SK-N-SH treated with all-trans-retinoic acid at 6 μM for 48 hours (cell line): ENCODE results near the gene CTNNA3.

ENCODE experiments used
- ATAC-seq: fragments of 200-7000 bp; cut with Tn5 transposase; 3 replicates; pipeline ENCODE4 v1.9.1; 2020; ENCODE audit warnings: mild to moderate bottlenecking, moderate library complexity
- ARNTL ChIP-seq: fragments of 450-650 bp; formaldehyde crosslinking; IDR thresholded peaks from 2 replicates; pipeline ENCODE4 v1.5.0; 2020; ENCODE audit warnings: low read depth, mild to moderate bottlenecking, moderate library complexity, borderline replicate concordance
- BACH2 ChIP-seq: fragments of 250-450 bp; sonication (Bioruptor Pico); IDR thresholded peaks from 2 replicates; pipeline ENCODE4 v1.9.0; 2021; ENCODE audit warnings: mild to moderate bottlenecking, borderline replicate concordance
- CSDC2 ChIP-seq: fragments of 250-450 bp; sonication (Bioruptor Pico); IDR thresholded peaks from 2 replicates; pipeline ENCODE4 v1.5.0; 2020; ENCODE audit warnings: mild to moderate bottlenecking, moderate library complexity
- ESRRG ChIP-seq: fragments of 250-450 bp; sonication (Bioruptor Pico); IDR thresholded peaks from 2 replicates; pipeline ENCODE4 v1.6.1; 2021; ENCODE audit warnings: mild to moderate bottlenecking
- GLIS3 ChIP-seq: fragments of 250-450 bp; sonication (Bioruptor Pico); IDR thresholded peaks from 2 replicates; pipeline ENCODE4 v1.5.0; 2020; ENCODE audit warnings: mild to moderate bottlenecking, moderate library complexity
- ISL1 ChIP-seq: fragments of 250-450 bp; sonication (Bioruptor Pico); IDR thresholded peaks from 2 replicates; pipeline ENCODE4 v2.1.2; 2022; ENCODE audit warnings: mild to moderate bottlenecking, moderate library complexity
- OSR1 ChIP-seq: fragments of 250-450 bp; sonication (Bioruptor Pico); IDR thresholded peaks from 2 replicates; pipeline ENCODE4 v1.8.0; 2022; ENCODE audit warnings: moderate library complexity, mild to moderate bottlenecking, inconsistent platforms
- PPARA ChIP-seq: fragments of 250-450 bp; sonication (Bioruptor Pico); IDR thresholded peaks from 2 replicates; pipeline ENCODE4 v1.5.0; 2020; ENCODE audit warnings: mild to moderate bottlenecking, borderline replicate concordance
- RARB ChIP-seq: fragments of 250-450 bp; sonication (Bioruptor Pico); IDR thresholded peaks from 2 replicates; pipeline ENCODE4 v1.8.0; 2021; ENCODE audit warnings: mild to moderate bottlenecking, moderate library complexity
- SNAI2 ChIP-seq: fragments of 250-450 bp; sonication (Bioruptor Pico); IDR thresholded peaks from 2 replicates; pipeline ENCODE4 v1.5.0; 2020; ENCODE audit warnings: mild to moderate bottlenecking, moderate library complexity
- TCF4 ChIP-seq: fragments of 250-450 bp; sonication (Bioruptor Pico); IDR thresholded peaks from 2 replicates; pipeline ENCODE4 v1.8.0; 2021; ENCODE audit warnings: mild to moderate bottlenecking, moderate library complexity, borderline replicate concordance
- TOX ChIP-seq: fragments of 250-450 bp; sonication (Bioruptor Pico); IDR thresholded peaks from 2 replicates; pipeline ENCODE4 v1.8.0; 2021; ENCODE audit warnings: mild to moderate bottlenecking, moderate library complexity, borderline replicate concordance
- ZC3H10 ChIP-seq: fragments of 250-450 bp; sonication (Bioruptor Pico); IDR thresholded peaks from 2 replicates; pipeline ENCODE4 v1.5.1; 2021; ENCODE audit warnings: mild to moderate bottlenecking, moderate library complexity
- ZFP30 ChIP-seq: fragments of 450-650 bp; formaldehyde crosslinking; IDR thresholded peaks from 2 replicates; pipeline ENCODE4 v1.5.0; 2022; ENCODE audit warnings: mild to moderate bottlenecking, moderate library complexity
- ZNF565 ChIP-seq: fragments of 450-650 bp; formaldehyde crosslinking; conservative IDR thresholded peaks from 2 replicates; pipeline ENCODE4 v1.5.0; 2020; ENCODE audit warnings: low read depth, mild to moderate bottlenecking, moderate library complexity
- ZNF70 ChIP-seq: fragments of 450-650 bp; formaldehyde crosslinking; IDR thresholded peaks from 2 replicates; pipeline ENCODE4 v1.5.0; 2020; ENCODE audit warnings: mild to moderate bottlenecking, moderate library complexity
- ZNF8 ChIP-seq: fragments of 450-650 bp; formaldehyde crosslinking; IDR thresholded peaks from 2 replicates; pipeline ENCODE4 v1.5.0; 2020; ENCODE audit warnings: mild to moderate bottlenecking, moderate library complexity
- TF ChIP-seq, protein P1 (sequence below): fragments of 250-450 bp; sonication (Bioruptor Pico); IDR thresholded peaks from 2 replicates; pipeline ENCODE4 v1.8.0; 2020; ENCODE audit warnings: mild to moderate bottlenecking, moderate library complexity, borderline replicate concordance
- TF ChIP-seq, protein P2 (sequence below): fragments of 250-450 bp; sonication (Bioruptor Pico); IDR thresholded peaks from 2 replicates; pipeline ENCODE4 v1.5.1; 2021; ENCODE audit warnings: mild to moderate bottlenecking, moderate library complexity
- TF ChIP-seq, protein P3 (sequence below): fragments of 250-450 bp; sonication (Bioruptor Pico); IDR thresholded peaks from 2 replicates; pipeline ENCODE4 v1.5.1; 2020; ENCODE audit warnings: low read depth, mild to moderate bottlenecking, moderate library complexity
- TF ChIP-seq, protein P4 (sequence below): fragments of 250-450 bp; sonication (Bioruptor Pico); IDR thresholded peaks from 2 replicates; pipeline ENCODE4 v1.8.0; 2021; ENCODE audit warnings: low read depth, mild to moderate bottlenecking, moderate library complexity, borderline replicate concordance

The CTNNA3 gene

DNA sequence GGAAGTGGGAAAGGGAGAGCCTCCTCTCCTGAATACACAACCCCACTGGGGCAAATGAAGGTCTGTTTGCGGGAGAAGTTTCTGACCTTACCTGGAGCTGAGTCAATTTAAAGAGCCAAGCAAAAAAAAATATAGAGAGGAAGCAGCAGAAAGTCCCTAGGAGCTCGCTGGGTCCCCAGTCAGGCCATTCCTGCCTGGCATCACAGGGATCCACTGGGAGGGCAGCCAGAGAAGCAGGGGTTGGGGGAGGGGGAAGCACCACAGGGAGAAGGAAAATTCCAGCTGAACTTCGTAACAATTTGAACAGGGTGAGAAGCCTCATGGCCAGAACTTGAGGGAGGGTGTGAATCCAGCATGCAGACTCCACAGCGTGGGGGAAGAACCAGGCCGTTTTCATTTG lies 471.4 kb downstream of the CTNNA3 start:
- TF ChIP-seq BACH2 (CRISPR knock-in tag) (no peak), ZC3H10 (no peak), RARB (CRISPR knock-in tag) (no peak), SNAI2 (CRISPR knock-in tag) (no peak), ESRRG (CRISPR knock-in tag) (no peak), CSDC2 (CRISPR knock-in tag) (no peak), ZNF565 (CRISPR knock-in tag) (no peak), ZFP30 (CRISPR knock-in tag) (no peak), GLIS3 (CRISPR knock-in tag) (no peak), ZNF8 (no peak), ZNF70 (CRISPR knock-in tag) (no peak), ARNTL (CRISPR knock-in tag) (no peak), OSR1 (no peak), ISL1 (no peak)
- TF ChIP-seq, protein P1, sequence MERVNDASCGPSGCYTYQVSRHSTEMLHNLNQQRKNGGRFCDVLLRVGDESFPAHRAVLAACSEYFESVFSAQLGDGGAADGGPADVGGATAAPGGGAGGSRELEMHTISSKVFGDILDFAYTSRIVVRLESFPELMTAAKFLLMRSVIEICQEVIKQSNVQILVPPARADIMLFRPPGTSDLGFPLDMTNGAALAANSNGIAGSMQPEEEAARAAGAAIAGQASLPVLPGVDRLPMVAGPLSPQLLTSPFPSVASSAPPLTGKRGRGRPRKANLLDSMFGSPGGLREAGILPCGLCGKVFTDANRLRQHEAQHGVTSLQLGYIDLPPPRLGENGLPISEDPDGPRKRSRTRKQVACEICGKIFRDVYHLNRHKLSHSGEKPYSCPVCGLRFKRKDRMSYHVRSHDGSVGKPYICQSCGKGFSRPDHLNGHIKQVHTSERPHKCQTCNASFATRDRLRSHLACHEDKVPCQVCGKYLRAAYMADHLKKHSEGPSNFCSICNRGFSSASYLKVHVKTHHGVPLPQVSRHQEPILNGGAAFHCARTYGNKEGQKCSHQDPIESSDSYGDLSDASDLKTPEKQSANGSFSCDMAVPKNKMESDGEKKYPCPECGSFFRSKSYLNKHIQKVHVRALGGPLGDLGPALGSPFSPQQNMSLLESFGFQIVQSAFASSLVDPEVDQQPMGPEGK (CRISPR knock-in tag): no peak
- TF ChIP-seq, protein P2, sequence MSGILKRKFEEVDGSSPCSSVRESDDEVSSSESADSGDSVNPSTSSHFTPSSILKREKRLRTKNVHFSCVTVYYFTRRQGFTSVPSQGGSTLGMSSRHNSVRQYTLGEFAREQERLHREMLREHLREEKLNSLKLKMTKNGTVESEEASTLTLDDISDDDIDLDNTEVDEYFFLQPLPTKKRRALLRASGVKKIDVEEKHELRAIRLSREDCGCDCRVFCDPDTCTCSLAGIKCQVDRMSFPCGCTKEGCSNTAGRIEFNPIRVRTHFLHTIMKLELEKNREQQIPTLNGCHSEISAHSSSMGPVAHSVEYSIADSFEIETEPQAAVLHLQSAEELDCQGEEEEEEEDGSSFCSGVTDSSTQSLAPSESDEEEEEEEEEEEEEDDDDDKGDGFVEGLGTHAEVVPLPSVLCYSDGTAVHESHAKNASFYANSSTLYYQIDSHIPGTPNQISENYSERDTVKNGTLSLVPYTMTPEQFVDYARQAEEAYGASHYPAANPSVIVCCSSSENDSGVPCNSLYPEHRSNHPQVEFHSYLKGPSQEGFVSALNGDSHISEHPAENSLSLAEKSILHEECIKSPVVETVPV (CRISPR knock-in tag): no peak
- TF ChIP-seq, protein P3, sequence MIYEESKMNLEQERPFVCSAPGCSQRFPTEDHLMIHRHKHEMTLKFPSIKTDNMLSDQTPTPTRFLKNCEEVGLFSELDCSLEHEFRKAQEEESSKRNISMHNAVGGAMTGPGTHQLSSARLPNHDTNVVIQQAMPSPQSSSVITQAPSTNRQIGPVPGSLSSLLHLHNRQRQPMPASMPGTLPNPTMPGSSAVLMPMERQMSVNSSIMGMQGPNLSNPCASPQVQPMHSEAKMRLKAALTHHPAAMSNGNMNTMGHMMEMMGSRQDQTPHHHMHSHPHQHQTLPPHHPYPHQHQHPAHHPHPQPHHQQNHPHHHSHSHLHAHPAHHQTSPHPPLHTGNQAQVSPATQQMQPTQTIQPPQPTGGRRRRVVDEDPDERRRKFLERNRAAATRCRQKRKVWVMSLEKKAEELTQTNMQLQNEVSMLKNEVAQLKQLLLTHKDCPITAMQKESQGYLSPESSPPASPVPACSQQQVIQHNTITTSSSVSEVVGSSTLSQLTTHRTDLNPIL (CRISPR knock-in tag): no peak
- no peak for ATAC-seq

DNA sequence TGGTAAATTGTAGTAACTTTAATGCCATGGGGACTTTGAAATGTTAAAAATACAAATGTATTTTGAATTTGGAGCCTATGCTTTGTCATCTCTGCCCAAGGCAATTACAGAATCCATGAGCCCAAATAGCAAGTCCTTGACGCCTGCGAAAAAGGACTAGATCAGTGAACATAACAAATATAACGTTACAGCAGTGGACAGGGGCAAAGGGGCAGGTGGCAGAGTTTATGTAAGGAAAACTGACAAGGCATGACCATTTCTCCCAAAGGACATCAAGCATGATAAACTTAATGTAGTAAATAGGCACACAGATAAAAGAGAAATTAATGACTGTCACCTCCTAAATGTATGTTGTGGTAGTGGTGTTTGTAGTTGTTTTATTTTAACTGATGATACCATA lies 473.1 kb downstream of the CTNNA3 start:
- TF ChIP-seq CSDC2 (CRISPR knock-in tag) (no peak), BACH2 (CRISPR knock-in tag) (no peak), TCF4 (CRISPR knock-in tag) (no peak), RARB (CRISPR knock-in tag) (no peak), ISL1 (no peak), ZNF8 (no peak), ZC3H10 (no peak), TOX (CRISPR knock-in tag) (no peak), ARNTL (CRISPR knock-in tag) (no peak), ZNF565 (CRISPR knock-in tag) (no peak), ZFP30 (CRISPR knock-in tag) (no peak), ESRRG (CRISPR knock-in tag) (no peak), PPARA (CRISPR knock-in tag) (no peak), ZNF70 (CRISPR knock-in tag) (no peak), GLIS3 (CRISPR knock-in tag) (no peak)
- TF ChIP-seq, protein P3 (CRISPR knock-in tag): no peak
- TF ChIP-seq, protein P4, sequence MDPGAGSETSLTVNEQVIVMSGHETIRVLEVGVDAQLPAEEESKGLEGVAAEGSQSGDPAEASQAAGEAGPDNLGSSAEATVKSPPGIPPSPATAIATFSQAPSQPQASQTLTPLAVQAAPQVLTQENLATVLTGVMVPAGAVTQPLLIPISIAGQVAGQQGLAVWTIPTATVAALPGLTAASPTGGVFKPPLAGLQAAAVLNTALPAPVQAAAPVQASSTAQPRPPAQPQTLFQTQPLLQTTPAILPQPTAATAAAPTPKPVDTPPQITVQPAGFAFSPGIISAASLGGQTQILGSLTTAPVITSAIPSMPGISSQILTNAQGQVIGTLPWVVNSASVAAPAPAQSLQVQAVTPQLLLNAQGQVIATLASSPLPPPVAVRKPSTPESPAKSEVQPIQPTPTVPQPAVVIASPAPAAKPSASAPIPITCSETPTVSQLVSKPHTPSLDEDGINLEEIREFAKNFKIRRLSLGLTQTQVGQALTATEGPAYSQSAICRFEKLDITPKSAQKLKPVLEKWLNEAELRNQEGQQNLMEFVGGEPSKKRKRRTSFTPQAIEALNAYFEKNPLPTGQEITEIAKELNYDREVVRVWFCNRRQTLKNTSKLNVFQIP (CRISPR knock-in tag): no peak
- TF ChIP-seq, protein P2 (CRISPR knock-in tag): no peak
- ATAC-seq: no peak
